ENCODE data around the gene ZNF804A.

The ZNF804A gene

GRCh38 chr2:184906160-184906559 is 307.8 kb downstream of the ZNF804A start:
- no peak overlapping the region for H3K9ac ChIP-seq (ENCODE audit: low read length in 5 of 5)
- H3K4me1 ChIP-seq (ENCODE audit: control insufficient read depth in 5 of 5, insufficient read depth in 5 of 5, low read length in 5 of 5): no peaks in the 10 kb centered on the region
- no peaks in the 10 kb centered on the region for H3K27me3 ChIP-seq (ENCODE audit: control insufficient read depth in 5 of 5, insufficient read depth in 4 of 5, low read length in 5 of 5)
- peaks cover 0 to 4% (median 0%) of the 10 kb centered on the region in 5 donors for H3K9me3 ChIP-seq (ENCODE audit: control insufficient read depth in 5 of 5, low read length in 5 of 5)
- no peak overlapping the region for H3K4me3 ChIP-seq (ENCODE audit: low read depth in 1 of 5, low read length in 5 of 5)
- no peak overlapping the region for H3K27ac ChIP-seq (ENCODE audit: low read depth, low read length)
- H3K36me3 ChIP-seq (ENCODE audit: control insufficient read depth in 5 of 5, insufficient read depth in 5 of 5, low read length in 5 of 5): no peaks in the 10 kb centered on the region

GRCh38 chr2:184906709-184907108 is 308.4 kb downstream of the ZNF804A start:
- no peak overlapping the region for H3K27ac ChIP-seq (ENCODE audit: low read depth, low read length)
- peaks cover 0 to 4% (median 0%) of the 10 kb centered on the region in 5 donors for H3K9me3 ChIP-seq (ENCODE audit: control insufficient read depth in 5 of 5, low read length in 5 of 5)
- H3K27me3 ChIP-seq (ENCODE audit: control insufficient read depth in 5 of 5, insufficient read depth in 4 of 5, low read length in 5 of 5): no peaks in the 10 kb centered on the region
- no peak overlapping the region for H3K4me3 ChIP-seq (ENCODE audit: low read depth in 1 of 5, low read length in 5 of 5)
- no peaks in the 10 kb centered on the region for H3K4me1 ChIP-seq (ENCODE audit: control insufficient read depth in 5 of 5, insufficient read depth in 5 of 5, low read length in 5 of 5)
- H3K36me3 ChIP-seq (ENCODE audit: control insufficient read depth in 5 of 5, insufficient read depth in 5 of 5, low read length in 5 of 5): no peaks in the 10 kb centered on the region
- no peak overlapping the region for H3K9ac ChIP-seq (ENCODE audit: low read length in 5 of 5)

DNA sequence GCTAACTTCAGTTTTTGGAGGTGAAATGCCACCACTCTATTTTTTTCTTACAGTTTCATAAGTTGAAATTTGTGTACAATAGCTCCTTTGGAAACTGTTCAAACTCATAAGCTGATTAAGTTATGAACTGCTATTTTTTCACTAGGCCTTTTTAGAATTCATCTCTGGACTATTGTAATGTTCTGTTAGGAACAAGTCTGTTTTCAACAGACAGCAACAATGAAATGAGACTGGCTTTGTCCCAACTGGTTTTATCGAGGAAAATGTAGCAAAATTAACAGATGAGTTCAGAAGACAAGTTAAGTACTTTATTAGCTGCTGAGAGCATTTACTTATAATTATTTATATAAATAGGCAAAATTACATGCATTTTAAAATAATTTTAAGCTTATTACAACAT is 310.6 kb downstream of the ZNF804A start:
- H3K36me3 ChIP-seq (ENCODE audit: control insufficient read depth in 5 of 5, insufficient read depth in 5 of 5, low read length in 5 of 5): no peaks in the 10 kb centered on the region
- no peak overlapping the region for H3K4me3 ChIP-seq (ENCODE audit: low read depth in 1 of 5, low read length in 5 of 5)
- H3K27me3 ChIP-seq (ENCODE audit: control insufficient read depth in 5 of 5, insufficient read depth in 4 of 5, low read length in 5 of 5): no peaks in the 10 kb centered on the region
- H3K9ac ChIP-seq (ENCODE audit: low read length in 5 of 5): no peak overlapping the region
- H3K9me3 ChIP-seq (ENCODE audit: control insufficient read depth in 5 of 5, low read length in 5 of 5): peaks cover 0 to 6% (median 4%) of the 10 kb centered on the region in 5 donors
- no peaks in the 10 kb centered on the region for H3K4me1 ChIP-seq (ENCODE audit: control insufficient read depth in 5 of 5, insufficient read depth in 5 of 5, low read length in 5 of 5)
- no peak overlapping the region for H3K27ac ChIP-seq (ENCODE audit: low read depth, low read length)

GRCh38 chr2:184920451-184920965 is 322.2 kb downstream of the ZNF804A start:
- Histone ChIP-seq H3K27ac (ENCODE audit: low read depth, low read length) (no peak overlapping the region), H3K27me3 (ENCODE audit: control insufficient read depth in 5 of 5, insufficient read depth in 4 of 5, low read length in 5 of 5) (no peaks in the 10 kb centered on the region), H3K9ac (ENCODE audit: low read length in 5 of 5) (no peak overlapping the region), H3K4me3 (ENCODE audit: low read depth in 1 of 5, low read length in 5 of 5) (no peak overlapping the region), H3K36me3 (ENCODE audit: control insufficient read depth in 5 of 5, insufficient read depth in 5 of 5, low read length in 5 of 5) (no peaks in the 10 kb centered on the region), H3K4me1 (ENCODE audit: control insufficient read depth in 5 of 5, insufficient read depth in 5 of 5, low read length in 5 of 5) (no peaks in the 10 kb centered on the region), H3K9me3 (ENCODE audit: control insufficient read depth in 5 of 5, low read length in 5 of 5) (peaks cover 0 to 4% (median 0%) of the 10 kb centered on the region in 5 donors)

DNA sequence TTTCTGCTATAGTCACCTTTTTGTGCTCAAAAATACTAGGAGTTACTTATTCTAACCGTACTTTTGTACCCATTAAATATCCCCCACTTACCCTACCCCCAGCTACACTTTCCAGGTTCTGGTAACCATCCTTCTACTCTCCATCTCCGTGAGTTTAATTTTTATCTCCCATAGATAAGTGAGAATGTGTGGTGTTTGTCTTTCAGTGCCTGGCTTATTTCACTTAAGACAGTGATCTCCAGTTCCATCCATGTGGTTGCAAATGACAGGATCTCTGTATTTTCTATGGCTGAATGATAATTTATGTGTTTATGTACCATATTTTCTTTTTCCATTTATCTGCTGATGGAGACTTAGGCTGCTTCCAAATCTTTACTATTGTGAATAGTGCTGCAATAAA is 323.3 kb downstream of the ZNF804A start:
- Histone ChIP-seq H3K27me3 (ENCODE audit: control insufficient read depth in 5 of 5, insufficient read depth in 4 of 5, low read length in 5 of 5) (no peaks in the 10 kb centered on the region), H3K4me3 (ENCODE audit: low read depth in 1 of 5, low read length in 5 of 5) (no peak overlapping the region), H3K36me3 (ENCODE audit: control insufficient read depth in 5 of 5, insufficient read depth in 5 of 5, low read length in 5 of 5) (no peaks in the 10 kb centered on the region), H3K9ac (ENCODE audit: low read length in 5 of 5) (no peak overlapping the region), H3K27ac (ENCODE audit: low read depth, low read length) (no peak overlapping the region), H3K4me1 (ENCODE audit: control insufficient read depth in 5 of 5, insufficient read depth in 5 of 5, low read length in 5 of 5) (no peaks in the 10 kb centered on the region), H3K9me3 (ENCODE audit: control insufficient read depth in 5 of 5, low read length in 5 of 5) (peaks cover under 1 to 6% (median 4%) of the 10 kb centered on the region in 5 donors)

DNA sequence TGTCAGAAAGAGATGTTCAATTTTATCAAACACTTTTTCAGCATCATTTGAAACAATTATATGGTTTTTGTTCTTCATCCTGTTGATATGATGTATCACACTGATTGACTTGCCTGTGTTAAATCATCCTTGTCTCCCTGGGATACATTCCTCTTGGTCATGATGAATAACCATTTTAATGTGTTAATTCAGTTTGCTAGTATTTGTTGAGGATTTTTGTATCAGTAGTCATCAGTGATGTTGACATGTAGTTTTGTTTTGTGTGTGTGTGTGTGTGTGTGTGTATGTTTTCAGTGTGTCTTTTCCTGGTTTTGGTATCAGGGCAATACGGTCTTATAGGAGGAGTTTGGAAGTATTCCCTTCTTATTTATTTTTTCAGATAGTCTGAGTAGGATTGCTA is 325.4 kb downstream of the ZNF804A start:
- H3K9ac ChIP-seq (ENCODE audit: low read length in 5 of 5): no peak overlapping the region

GRCh38 chr2:184927040-184927439 is 328.7 kb downstream of the ZNF804A start:
- Histone ChIP-seq H3K36me3 (ENCODE audit: control insufficient read depth in 5 of 5, insufficient read depth in 5 of 5, low read length in 5 of 5) (no peaks in the 10 kb centered on the region), H3K9me3 (ENCODE audit: control insufficient read depth in 5 of 5, low read length in 5 of 5) (peaks cover 2 to 10% (median 7%) of the 10 kb centered on the region in 5 donors), H3K9ac (ENCODE audit: low read length in 5 of 5) (no peak overlapping the region), H3K4me1 (ENCODE audit: control insufficient read depth in 5 of 5, insufficient read depth in 5 of 5, low read length in 5 of 5) (no peaks in the 10 kb centered on the region), H3K27ac (ENCODE audit: low read depth, low read length) (no peak overlapping the region), H3K27me3 (ENCODE audit: control insufficient read depth in 5 of 5, insufficient read depth in 4 of 5, low read length in 5 of 5) (no peaks in the 10 kb centered on the region), H3K4me3 (ENCODE audit: low read depth in 1 of 5, low read length in 5 of 5) (no peak overlapping the region)

More for the DNA sequence above, 325.4 kb downstream of the ZNF804A start:
- Histone ChIP-seq H3K4me3 (ENCODE audit: low read depth in 1 of 5, low read length in 5 of 5) (no peak overlapping the region), H3K27ac (ENCODE audit: low read depth, low read length) (no peak overlapping the region), H3K36me3 (ENCODE audit: control insufficient read depth in 5 of 5, insufficient read depth in 5 of 5, low read length in 5 of 5) (no peaks in the 10 kb centered on the region), H3K9me3 (ENCODE audit: control insufficient read depth in 5 of 5, low read length in 5 of 5) (peaks cover 2 to 10% (median 10%) of the 10 kb centered on the region in 5 donors), H3K4me1 (ENCODE audit: control insufficient read depth in 5 of 5, insufficient read depth in 5 of 5, low read length in 5 of 5) (no peaks in the 10 kb centered on the region), H3K27me3 (ENCODE audit: control insufficient read depth in 5 of 5, insufficient read depth in 4 of 5, low read length in 5 of 5) (no peaks in the 10 kb centered on the region)

DNA sequence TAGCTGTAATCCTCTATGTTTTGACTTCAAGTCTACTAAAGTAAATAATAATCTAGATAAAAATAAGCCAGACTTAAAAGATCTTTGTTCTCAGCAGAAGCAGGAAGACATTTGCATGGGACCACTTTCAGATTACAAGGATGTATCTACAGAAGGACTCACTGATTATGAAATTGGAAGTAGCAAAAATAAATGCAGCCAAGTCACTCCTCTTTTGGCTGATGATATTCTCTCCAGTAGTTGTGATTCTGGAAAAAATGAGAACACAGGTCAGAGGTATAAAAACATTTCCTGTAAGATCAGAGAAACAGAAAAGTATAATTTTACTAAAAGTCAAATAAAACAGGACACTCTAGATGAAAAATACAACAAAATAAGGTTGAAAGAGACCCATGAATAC is 338.4 kb downstream of the ZNF804A start:
- Histone ChIP-seq H3K9me3 (ENCODE audit: control insufficient read depth in 5 of 5, low read length in 5 of 5) (peaks cover 0 to 1% (median 0%) of the 10 kb centered on the region in 5 donors), H3K4me3 (ENCODE audit: low read depth in 1 of 5, low read length in 5 of 5) (no peak overlapping the region), H3K36me3 (ENCODE audit: control insufficient read depth in 5 of 5, insufficient read depth in 5 of 5, low read length in 5 of 5) (no peaks in the 10 kb centered on the region), H3K4me1 (ENCODE audit: control insufficient read depth in 5 of 5, insufficient read depth in 5 of 5, low read length in 5 of 5) (no peaks in the 10 kb centered on the region), H3K9ac (ENCODE audit: low read length in 5 of 5) (no peak overlapping the region), H3K27me3 (ENCODE audit: control insufficient read depth in 5 of 5, insufficient read depth in 4 of 5, low read length in 5 of 5) (no peaks in the 10 kb centered on the region), H3K27ac (ENCODE audit: low read depth, low read length) (no peak overlapping the region)

- H3K27me3 ChIP-seq (ENCODE audit: control insufficient read depth in 5 of 5, insufficient read depth in 4 of 5, low read length in 5 of 5): no peaks in the 10 kb centered on the region
- no peaks in the 10 kb centered on the region for H3K4me1 ChIP-seq (ENCODE audit: control insufficient read depth in 5 of 5, insufficient read depth in 5 of 5, low read length in 5 of 5)
- no peak overlapping the region for H3K9ac ChIP-seq (ENCODE audit: low read length in 5 of 5)
- no peaks in the 10 kb centered on the region for H3K36me3 ChIP-seq (ENCODE audit: control insufficient read depth in 5 of 5, insufficient read depth in 5 of 5, low read length in 5 of 5)
- peaks cover 0 to 2% (median 0%) of the 10 kb centered on the region in 5 donors for H3K9me3 ChIP-seq (ENCODE audit: control insufficient read depth in 5 of 5, low read length in 5 of 5)
- H3K27ac ChIP-seq (ENCODE audit: low read depth, low read length): no peak overlapping the region
- H3K4me3 ChIP-seq (ENCODE audit: low read depth in 1 of 5, low read length in 5 of 5): no peak overlapping the region
Observed at GRCh38 chr2:184938221-184938985, 340.1 kb downstream of the ZNF804A start.

GRCh38 chr2:184945326-184945725 is 347.0 kb downstream of the ZNF804A start:
- Histone ChIP-seq H3K4me3 (ENCODE audit: low read depth in 1 of 5, low read length in 5 of 5) (no peak overlapping the region), H3K27ac (ENCODE audit: low read depth, low read length) (no peak overlapping the region), H3K9me3 (ENCODE audit: control insufficient read depth in 5 of 5, low read length in 5 of 5) (peaks cover 0 to 2% (median 0%) of the 10 kb centered on the region in 5 donors), H3K27me3 (ENCODE audit: control insufficient read depth in 5 of 5, insufficient read depth in 4 of 5, low read length in 5 of 5) (no peaks in the 10 kb centered on the region), H3K9ac (ENCODE audit: low read length in 5 of 5) (no peak overlapping the region), H3K4me1 (ENCODE audit: control insufficient read depth in 5 of 5, insufficient read depth in 5 of 5, low read length in 5 of 5) (no peaks in the 10 kb centered on the region), H3K36me3 (ENCODE audit: control insufficient read depth in 5 of 5, insufficient read depth in 5 of 5, low read length in 5 of 5) (no peaks in the 10 kb centered on the region)
